Stomach (tissue), 9 donors: ENCODE results near the gene RPL3. TPM values are rescaled to one million over a fixed set of nuclear protein-coding genes. Genes with fewer than 3 reads are reported as not detected.

Source experiments
- DNase-seq, 2 donors: peaks; one replicate each; pipeline versions ENCODE4 v3.0.0 to v3.0.0-alpha.2; 2013 to 2019
- H3K27ac ChIP-seq, 5 donors: fragments of 200-600 bp in 4 of 5; sonication (generic) in 4 of 5; one replicate each; pipeline ENCODE4 v1.5.1; 2013 to 2019; ENCODE audit warnings: mild to moderate bottlenecking in 1 of 5, moderate library complexity in 1 of 5
- H3K27me3 ChIP-seq, 3 donors: fragments of 200-600 bp; sonication (generic); one replicate each; pipeline ENCODE4 v1.5.1; 2017 to 2019; ENCODE audit warnings: mixed run types in 1 of 3
- H3K36me3 ChIP-seq, 4 donors: fragments of 200-600 bp; sonication (generic); 1 replicate in 3 of 4; 2 replicates in 1 of 4; pipeline ENCODE4 v1.5.1; 2016 to 2019
- H3K4me1 ChIP-seq, 4 donors: fragments of 200-600 bp; sonication (generic); one replicate each; pipeline ENCODE4 v1.5.1; 2016 to 2019
- H3K4me3 ChIP-seq, 4 donors: fragments of 200-600 bp; sonication (generic) in 3 of 4; one replicate each; pipeline ENCODE4 v1.5.1; 2016 to 2019; ENCODE audit warnings: mild to moderate bottlenecking in 1 of 4
- H3K9me3 ChIP-seq, 4 donors: fragments of 200-600 bp; sonication (generic); one replicate each; pipeline ENCODE4 v1.5.1; 2016 to 2019
- CTCF ChIP-seq, 7 experiments: fragments of 450-650 bp in 4 of 7; fragments of 200-600 bp in 3 of 7; sonication (generic) in 3 of 7; IDR thresholded peaks; one replicate each; pipeline ENCODE4 v1.5.1; 2016 to 2019; ENCODE audit warnings: antibody characterized with exemption in 7 of 7, control low read depth in 2 of 7, mild to moderate bottlenecking in 1 of 7
- EP300 ChIP-seq: sonication (generic); formaldehyde crosslinking; IDR thresholded peaks from one replicate; pipeline ENCODE4 v1.6.1; 2017; ENCODE audit warnings: antibody characterized with exemption
- POLR2A ChIP-seq, 4 donors: fragments of 450-650 bp; IDR thresholded peaks; one replicate each; pipeline ENCODE4 v1.6.1; 2016; ENCODE audit warnings: antibody characterized with exemption in 4 of 4, control low read depth in 2 of 4, mild to moderate bottlenecking in 1 of 4, moderate library complexity in 1 of 4
- POLR2AphosphoS5 ChIP-seq, 3 donors: sonication (generic); formaldehyde crosslinking; IDR thresholded peaks; one replicate each; pipeline ENCODE4 v1.6.1; 2016; ENCODE audit warnings: antibody characterized with exemption in 3 of 3
- WGBS, 5 donors: extraction: QIAGEN DNeasy Blood & Tissue Kit in 3 of 5; methylation state at CpG; one replicate each; pipeline versions ENCODE4 v1.1.5 to v1.1.7; 2013 to 2018; 5-methylcytosine and 5-hydroxymethylcytosine counted together
- intact Hi-C: fragments of 100-400 bp; cut with DNase I; formaldehyde crosslinking; loops from one replicate; pipeline ENCODE4 v1.15.1; 2023; ENCODE audit warnings: low total_unique reads
- polyA plus RNA-seq, 3 donors: library from polyadenylated mRNA; stranded (reverse); fragments of 200-250 nt; gene quantifications; one replicate each; pipeline ENCODE4 v1.2.3, GENCODE V29; 2013
- total RNA-seq, 5 donors: library from RNA; depleted of rRNA; stranded (reverse); fragments of >200 nt; gene quantifications; one replicate each; pipeline versions ENCODE4 v1.1.0 to v1.2.3, GENCODE V29; 2014 to 2016
- donor health status: healthy with polysubstance abuse.
- donor health status: Bipolar disorder and iron deficiency.
- donor health status: healthy.

Gene RPL3
- total and polyA plus RNA-seq, 8 donors = 940 to 5,267 (median 2,482) TPM

- no peaks in the 10 kb centered on the region for H3K9me3 ChIP-seq
- TF ChIP-seq POLR2A (IDR thresholded peaks at IDR 0.05) (no peak), POLR2AphosphoS5 (IDR thresholded peaks at IDR 0.05) (no peak), CTCF (IDR thresholded peaks at IDR 0.05) (no peak), EP300 (no peak)
- no peaks in the 10 kb centered on the region for H3K36me3 ChIP-seq
- DNase-seq = no peak
- H3K27me3 ChIP-seq = no peaks in the 10 kb centered on the region
- WGBS, 5 donors = 75 to 90% (median 83%) methylated on average over 6 of the region's 6 CpGs
- intact Hi-C loops = no loop called here
- no peak overlapping the region for H3K4me3 ChIP-seq
- peak overlapping the region in 1 of 5 donors; percentile 59 for H3K27ac ChIP-seq
- peaks cover 44 to 74% (median 60%) of the 10 kb centered on the region in 4 donors for H3K4me1 ChIP-seq
These were observed 22.9 kb downstream of the RPL3 start for GRCh38 chr22:39296535-39296934.

- 86 to 93% (median 92%) methylated on average over 16 to 17 of the region's 17 CpGs for WGBS, 5 donors
These were observed 24.6 kb downstream of the RPL3 start for GRCh38 chr22:39294571-39295468.

GRCh38 chr22:39293766-39294368 is 25.6 kb downstream of the RPL3 start:
- no peaks in the 10 kb centered on the region for H3K27me3 ChIP-seq

More at GRCh38 chr22:39294571-39295468, 24.6 kb downstream of the RPL3 start:
- no peaks in the 10 kb centered on the region for H3K27me3 ChIP-seq
- intact Hi-C loops = no loop called here
- H3K9me3 ChIP-seq = no peaks in the 10 kb centered on the region
- peaks cover 45 to 79% (median 64%) of the 10 kb centered on the region in 4 donors for H3K4me1 ChIP-seq
- DNase-seq = no peak
- H3K4me3 ChIP-seq = no peak overlapping the region
- TF ChIP-seq POLR2A (IDR thresholded peaks at IDR 0.05) (no peak), EP300 (no peak), CTCF (IDR thresholded peaks at IDR 0.05) (no peak), POLR2AphosphoS5 (IDR thresholded peaks at IDR 0.05) (no peak)
- no peak overlapping the region for H3K27ac ChIP-seq
- H3K36me3 ChIP-seq = no peaks in the 10 kb centered on the region

More at GRCh38 chr22:39293766-39294368, 25.6 kb downstream of the RPL3 start:
- no peak for DNase-seq
- 45 to 79% (median 63%) methylated on average over 13 to 15 of the region's 15 CpGs for WGBS, 5 donors
- Histone ChIP-seq H3K4me3 (no peak overlapping the region), H3K36me3 (no peaks in the 10 kb centered on the region), H3K27ac (peak overlapping the region in 1 of 5 donors; percentile 16), H3K4me1 (peaks cover 45 to 72% (median 57%) of the 10 kb centered on the region in 4 donors), H3K9me3 (no peaks in the 10 kb centered on the region)
- TF ChIP-seq POLR2A (IDR thresholded peaks at IDR 0.05) = no peak
- no peak for TF ChIP-seq POLR2AphosphoS5 (IDR thresholded peaks at IDR 0.05)
- TF ChIP-seq CTCF (IDR thresholded peaks at IDR 0.05) = no peak
- intact Hi-C loops = no loop called here
